HepG2 (cell line): Measurements from ENCODE around the gene TMEM271. TPM values are rescaled to one million over a fixed set of nuclear protein-coding genes. Genes with fewer than 3 reads are reported as not detected.

Experiments
- ATAC-seq: fragments of 200-7000 bp; cut with Tn5 transposase; 3 replicates; pipeline ENCODE4 v1.9.1; 2020; ENCODE audit warnings: mild to moderate bottlenecking, moderate library complexity
- BruUV-seq: library from RNA; stranded (reverse); fragments of 400-500 nt; replicated peaks from 2 replicates; lab custom pipeline; 2021; lab: Mats Ljungman, UMichigan
- CTCF ChIA-PET: fragments of 300-600 bp; formaldehyde crosslinking; extraction: SDS; loops from one replicate; lab custom pipeline; 2021; ENCODE audit warnings: low total read pairs, inconsistent platforms, low intra/inter-chr PET ratio; lab: Yijun Ruan, JAX
- POLR2A ChIA-PET: fragments of 350-600 bp; sonication (Branson Sonifier 250); formaldehyde crosslinking; loops from one replicate; lab custom pipeline; 2020; ENCODE audit warnings: antibody characterized with exemption, inconsistent platforms; lab: Yijun Ruan, JAX
- DNase-seq: peaks from one replicate; pipeline ENCODE4 v3.0.0-alpha.2; 2015; ENCODE audit warnings: low spot score
- FAIRE-seq: peaks from 3 replicates; lab custom pipeline; 2011; peaks lifted over from hg19 to GRCh38; lab: Jason Lieb, UNC
- H2AFZ ChIP-seq: one replicate; pipeline ENCODE4 v1.6.1; 2011; ENCODE audit warnings: low read length, inconsistent platforms
- H3K27ac ChIP-seq: fragments of 300-600 bp; 3 replicates; pipeline ENCODE4 v1.8.0; 2011; ENCODE audit warnings: mixed run types, mild to moderate bottlenecking, mixed read lengths, low read length, inconsistent platforms; ENCODE audit not compliant: insufficient read depth; ENCODE audit errors: extremely low read length
- H3K27me3 ChIP-seq, 2 experiments: fragments of 200-600 bp in 1 of 2; 2 replicates in 1 of 2; 3 replicates in 1 of 2; pipeline versions ENCODE4 v1.6.0 to v1.8.0; 2011; ENCODE audit warnings: low read length in 2 of 2, mild to moderate bottlenecking in 2 of 2, moderate library complexity in 2 of 2, inconsistent platforms in 1 of 2; ENCODE audit not compliant: insufficient read depth in 2 of 2, control insufficient read depth in 1 of 2
- H3K36me3 ChIP-seq, 2 experiments: fragments of 200-600 bp in 1 of 2; replicated peaks in 1 of 2; 2 replicates in 1 of 2; 3 replicates in 1 of 2; pipeline versions ENCODE4 v1.5.1 to v1.8.0; 2011; ENCODE audit warnings: low read length in 2 of 2, inconsistent platforms in 1 of 2; ENCODE audit not compliant: insufficient read depth in 2 of 2, control insufficient read depth in 1 of 2
- H3K4me1 ChIP-seq: 2 replicates; pipeline ENCODE4 v1.5.1; 2012; ENCODE audit warnings: low read length, inconsistent platforms; ENCODE audit not compliant: insufficient read depth
- H3K4me2 ChIP-seq: 2 replicates; pipeline ENCODE4 v1.6.0; 2011; ENCODE audit warnings: low read depth, low read length, inconsistent platforms
- H3K4me3 ChIP-seq, 3 experiments: fragments of 200-600 bp in 1 of 3; sonication (generic), shearing (Covaris generic) in 1 of 3; replicated peaks in 1 of 3; 2 replicates each; pipeline ENCODE4 v1.5.1; 2011 to 2016; ENCODE audit warnings: low read length in 3 of 3, inconsistent platforms in 2 of 3, low read depth in 2 of 3, mild to moderate bottlenecking in 2 of 3, control low read depth in 1 of 3, mixed read lengths in 1 of 3; ENCODE audit not compliant: insufficient read depth in 1 of 3
- H3K79me2 ChIP-seq: one replicate; pipeline ENCODE4 v1.6.1; 2011; ENCODE audit warnings: low read length, inconsistent platforms; ENCODE audit not compliant: insufficient read depth
- H3K9ac ChIP-seq: 2 replicates; pipeline ENCODE4 v1.6.0; 2011; ENCODE audit warnings: mild to moderate bottlenecking, low read depth, low read length, inconsistent platforms; ENCODE audit not compliant: insufficient read depth
- H3K9me3 ChIP-seq: 2 replicates; pipeline ENCODE4 v1.5.1; 2012; ENCODE audit warnings: mild to moderate bottlenecking, low read length
- H4K20me1 ChIP-seq: 2 replicates; pipeline ENCODE4 v1.6.0; 2011; ENCODE audit warnings: inconsistent platforms, mild to moderate bottlenecking, low read length, moderate library complexity; ENCODE audit not compliant: insufficient read depth
- SAP130 ChIP-seq: IDR thresholded peaks from 2 replicates; pipeline ENCODE4 v1.6.1; 2016; ENCODE audit warnings: low read depth
- ZNF891 ChIP-seq: sonication (generic); formaldehyde crosslinking; IDR thresholded peaks from 2 replicates; pipeline ENCODE4 v1.5.0; 2020; ENCODE audit warnings: mild to moderate bottlenecking, missing genetic modification reagents
- WGBS: methylation state at CpG from one replicate; pipeline ENCODE4 v1.1.6; 2017; ENCODE audit warnings: low lambda C conversion rate; 5-methylcytosine and 5-hydroxymethylcytosine counted together
- in situ Hi-C: cut with HindIII; loops from 2 replicates; pipeline ENCODE4 v1.10.0; 2017; ENCODE audit warnings: low pct_unique_long_range_greater_than_20kb; ENCODE audit not compliant: extremely low pct_ligation_motif_present
- intact Hi-C: fragments of 100-400 bp; cut with micrococcal nuclease; formaldehyde crosslinking; loops from one replicate; pipeline ENCODE4 v1.10.0; 2022; ENCODE audit not compliant: unreplicated experiment
- polyA plus RNA-seq, 8 experiments: library from polyadenylated mRNA; depleted of rRNA in 3 of 8; stranded (reverse) in 7 of 8; unstranded in 1 of 8; fragments of >200 nt; fragmentation: Illumina TruSeq in 4 of 8; extraction: Trizol in 4 of 8; gene quantifications; 2 replicates each; pipeline versions ENCODE4 v1.2.1 to v1.2.3, GENCODE V29; 2011 to 2016; ENCODE audit warnings: low read depth in 4 of 8, missing spikeins in 1 of 8, mixed read lengths in 1 of 8; ENCODE audit not compliant: insufficient read depth in 1 of 8
- total RNA-seq, 5 experiments: library from RNA; depleted of rRNA; stranded (reverse); fragments of >200 nt; fragmentation: Illumina TruSeq; extraction: Trizol; gene quantifications; 2 replicates each; pipeline ENCODE4 v1.2.3, GENCODE V29; 2016; ENCODE audit warnings: low read depth in 1 of 5
- TF ChIP-seq, protein P1 (sequence below): sonication (generic); formaldehyde crosslinking; IDR thresholded peaks from 2 replicates; pipeline ENCODE4 v1.4.0; 2020; ENCODE audit warnings: missing genetic modification reagents, borderline replicate concordance
- TF ChIP-seq, protein P2 (sequence below): sonication (generic); formaldehyde crosslinking; conservative IDR thresholded peaks from 2 replicates; pipeline ENCODE4 v1.4.0; 2020; ENCODE audit warnings: missing genetic modification reagents
- TF ChIP-seq, protein P3 (sequence below): sonication (generic); formaldehyde crosslinking; IDR thresholded peaks from 2 replicates; pipeline ENCODE4 v1.5.0; 2020; ENCODE audit warnings: missing genetic modification reagents
- TF ChIP-seq, protein P4 (sequence below): sonication (generic); formaldehyde crosslinking; IDR thresholded peaks from 2 replicates; pipeline ENCODE4 v1.4.0; 2020; ENCODE audit warnings: missing genetic modification reagents; ENCODE audit errors: not compliant biosample characterization

TMEM271 gene
- total and polyA plus RNA-seq, 2 of the 13 experiments (the other 11 are each of a cell fraction or from before 2014, with no cell fraction given), result not detected

DNA sequence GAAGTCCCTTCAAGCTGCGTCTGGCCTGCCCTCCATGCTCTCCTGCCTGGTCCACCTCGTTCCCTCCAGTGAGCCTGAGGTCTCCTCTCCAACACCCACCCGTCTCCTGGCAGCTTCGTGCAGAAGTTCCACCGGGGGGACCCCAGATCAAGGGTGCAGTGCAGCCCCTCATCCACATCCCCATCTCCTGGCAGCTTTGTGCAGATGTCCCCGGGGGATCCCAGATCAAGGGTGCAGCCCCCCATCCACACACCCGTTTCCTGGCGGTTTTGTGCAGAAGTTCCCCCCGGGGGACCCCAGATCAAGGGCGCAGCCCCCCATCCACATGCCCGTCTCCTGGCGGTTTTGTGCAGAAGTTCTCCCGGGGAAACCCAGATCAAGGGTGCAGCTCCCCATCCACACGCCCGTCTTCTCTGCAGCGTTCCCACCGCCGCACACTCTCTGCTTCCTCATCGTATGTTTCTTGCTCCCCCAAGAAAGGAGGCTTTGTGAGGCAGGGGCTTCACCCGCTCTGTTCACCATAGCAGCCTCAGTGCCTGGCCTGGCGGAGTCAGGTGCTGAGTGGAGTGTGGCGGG, 41.4 kb downstream of the TMEM271 start:
- H2AFZ ChIP-seq, result no peak overlapping the region
- intact Hi-C loops, result no loop called here
- ATAC-seq (no peak), DNase-seq (no peak), FAIRE-seq (no peak)
- no peak overlapping the region for H3K9ac ChIP-seq
- no peaks in the 10 kb centered on the region for H3K9me3 ChIP-seq
- BruUV-seq, result no TSS peak
- no peak overlapping the region for H3K4me2 ChIP-seq
- no peaks in the 10 kb centered on the region for H3K79me2 ChIP-seq
- H3K4me1 ChIP-seq, result peaks cover 9% of the 10 kb centered on the region; the same call in 1 of the 2 replicates
- CTCF ChIA-PET, result no interaction called here
- TF ChIP-seq, protein P1, sequence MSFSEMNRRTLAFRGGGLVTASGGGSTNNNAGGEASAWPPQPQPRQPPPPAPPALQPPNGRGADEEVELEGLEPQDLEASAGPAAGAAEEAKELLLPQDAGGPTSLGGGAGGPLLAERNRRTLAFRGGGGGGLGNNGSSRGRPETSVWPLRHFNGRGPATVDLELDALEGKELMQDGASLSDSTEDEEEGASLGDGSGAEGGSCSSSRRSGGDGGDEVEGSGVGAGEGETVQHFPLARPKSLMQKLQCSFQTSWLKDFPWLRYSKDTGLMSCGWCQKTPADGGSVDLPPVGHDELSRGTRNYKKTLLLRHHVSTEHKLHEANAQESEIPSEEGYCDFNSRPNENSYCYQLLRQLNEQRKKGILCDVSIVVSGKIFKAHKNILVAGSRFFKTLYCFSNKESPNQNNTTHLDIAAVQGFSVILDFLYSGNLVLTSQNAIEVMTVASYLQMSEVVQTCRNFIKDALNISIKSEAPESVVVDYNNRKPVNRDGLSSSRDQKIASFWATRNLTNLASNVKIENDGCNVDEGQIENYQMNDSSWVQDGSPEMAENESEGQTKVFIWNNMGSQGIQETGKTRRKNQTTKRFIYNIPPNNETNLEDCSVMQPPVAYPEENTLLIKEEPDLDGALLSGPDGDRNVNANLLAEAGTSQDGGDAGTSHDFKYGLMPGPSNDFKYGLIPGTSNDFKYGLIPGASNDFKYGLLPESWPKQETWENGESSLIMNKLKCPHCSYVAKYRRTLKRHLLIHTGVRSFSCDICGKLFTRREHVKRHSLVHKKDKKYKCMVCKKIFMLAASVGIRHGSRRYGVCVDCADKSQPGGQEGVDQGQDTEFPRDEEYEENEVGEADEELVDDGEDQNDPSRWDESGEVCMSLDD, result no peak
- no peak for TF ChIP-seq SAP130 (CRISPR knock-in tag)
- TF ChIP-seq ZNF891, result no peak
- TF ChIP-seq, protein P2, sequence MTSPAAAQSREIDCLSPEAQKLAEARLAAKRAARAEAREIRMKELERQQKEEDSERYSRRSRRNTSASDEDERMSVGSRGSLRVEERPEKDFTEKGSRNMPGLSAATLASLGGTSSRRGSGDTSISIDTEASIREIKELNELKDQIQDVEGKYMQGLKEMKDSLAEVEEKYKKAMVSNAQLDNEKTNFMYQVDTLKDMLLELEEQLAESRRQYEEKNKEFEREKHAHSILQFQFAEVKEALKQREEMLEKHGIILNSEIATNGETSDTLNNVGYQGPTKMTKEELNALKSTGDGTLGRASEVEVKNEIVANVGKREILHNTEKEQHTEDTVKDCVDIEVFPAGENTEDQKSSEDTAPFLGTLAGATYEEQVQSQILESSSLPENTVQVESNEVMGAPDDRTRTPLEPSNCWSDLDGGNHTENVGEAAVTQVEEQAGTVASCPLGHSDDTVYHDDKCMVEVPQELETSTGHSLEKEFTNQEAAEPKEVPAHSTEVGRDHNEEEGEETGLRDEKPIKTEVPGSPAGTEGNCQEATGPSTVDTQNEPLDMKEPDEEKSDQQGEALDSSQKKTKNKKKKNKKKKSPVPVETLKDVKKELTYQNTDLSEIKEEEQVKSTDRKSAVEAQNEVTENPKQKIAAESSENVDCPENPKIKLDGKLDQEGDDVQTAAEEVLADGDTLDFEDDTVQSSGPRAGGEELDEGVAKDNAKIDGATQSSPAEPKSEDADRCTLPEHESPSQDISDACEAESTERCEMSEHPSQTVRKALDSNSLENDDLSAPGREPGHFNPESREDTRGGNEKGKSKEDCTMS (CRISPR knock-in tag), result no peak
- TF ChIP-seq, protein P3, sequence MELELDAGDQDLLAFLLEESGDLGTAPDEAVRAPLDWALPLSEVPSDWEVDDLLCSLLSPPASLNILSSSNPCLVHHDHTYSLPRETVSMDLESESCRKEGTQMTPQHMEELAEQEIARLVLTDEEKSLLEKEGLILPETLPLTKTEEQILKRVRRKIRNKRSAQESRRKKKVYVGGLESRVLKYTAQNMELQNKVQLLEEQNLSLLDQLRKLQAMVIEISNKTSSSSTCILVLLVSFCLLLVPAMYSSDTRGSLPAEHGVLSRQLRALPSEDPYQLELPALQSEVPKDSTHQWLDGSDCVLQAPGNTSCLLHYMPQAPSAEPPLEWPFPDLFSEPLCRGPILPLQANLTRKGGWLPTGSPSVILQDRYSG (CRISPR knock-in tag), result no peak
- TF ChIP-seq, protein P4, sequence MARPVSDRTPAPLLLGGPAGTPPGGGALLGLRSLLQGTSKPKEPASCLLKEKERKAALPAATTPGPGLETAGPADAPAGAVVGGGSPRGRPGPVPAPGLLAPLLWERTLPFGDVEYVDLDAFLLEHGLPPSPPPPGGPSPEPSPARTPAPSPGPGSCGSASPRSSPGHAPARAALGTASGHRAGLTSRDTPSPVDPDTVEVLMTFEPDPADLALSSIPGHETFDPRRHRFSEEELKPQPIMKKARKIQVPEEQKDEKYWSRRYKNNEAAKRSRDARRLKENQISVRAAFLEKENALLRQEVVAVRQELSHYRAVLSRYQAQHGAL (CRISPR knock-in tag), result no peak
- H3K27me3 ChIP-seq, result no peaks in the 10 kb centered on the region
- H3K36me3 ChIP-seq, result peaks cover 21 to 53% of the 10 kb centered on the region in 2 experiments; a peak in 4 of 5 replicates
- 94% methylated on average over 16 of the region's 22 CpGs for WGBS
- in situ Hi-C loops, result no loop called here
- POLR2A ChIA-PET, result no interaction called here
- no peak overlapping the region for H3K27ac ChIP-seq
- H4K20me1 ChIP-seq, result no peaks in the 10 kb centered on the region
- no peak overlapping the region for H3K4me3 ChIP-seq
